ENCODE data around the gene AGA. TPM values are rescaled to one million over a fixed set of nuclear protein-coding genes. Genes with fewer than 3 reads are reported as not detected.

The AGA gene
- total RNA-seq, 1 experiment from 2014 or later: 28.3 TPM

Other genes with a start within 250 kb of the AGA start
- gene NEIL3, start 132.6 kb downstream of the AGA start, total RNA-seq (2014; rRNA removed; shearing (Covaris generic); ENCODE audit: low replicate concordance): 36.3 and 41.0 TPM in 2 replicates

Measured in MG63 (cell line).